H1 (cell line): Measurements from ENCODE around the gene NEUROG1.

ENCODE experiments used
- CHD1 ChIP-seq: IDR thresholded peaks from 2 replicates; pipeline ENCODE4 v1.6.1; 2012; ENCODE audit warnings: low read depth, low read length, improper control_type of control experiment
- CHD2 ChIP-seq: IDR thresholded peaks from 2 replicates; pipeline ENCODE4 v1.6.1; 2012; ENCODE audit warnings: low read length, improper control_type of control experiment
- CREB1 ChIP-seq: IDR thresholded peaks from 2 replicates; pipeline ENCODE4 v1.6.1; 2012; ENCODE audit warnings: inconsistent platforms
- CTCF ChIP-seq, 3 experiments: IDR thresholded peaks; 1 replicate in 2 of 3; 2 replicates in 1 of 3; pipeline versions ENCODE4 v1.5.1 to v1.6.1; 2011; ENCODE audit warnings: low read length in 3 of 3, mild to moderate bottlenecking in 3 of 3, inconsistent platforms in 2 of 3, low read depth in 1 of 3, moderate library complexity in 1 of 3; ENCODE audit not compliant: insufficient read depth in 1 of 3; ENCODE audit errors: control extremely low read depth in 1 of 3
- EP300 ChIP-seq, 2 experiments: IDR thresholded peaks; 1 replicate in 1 of 2; 2 replicates in 1 of 2; pipeline ENCODE4 v1.6.1; 2011 to 2012; ENCODE audit warnings: low read depth in 2 of 2, low read length in 2 of 2, mild to moderate bottlenecking in 2 of 2, borderline replicate concordance in 1 of 2, inconsistent platforms in 1 of 2, moderate library complexity in 1 of 2
- EZH2 ChIP-seq: fragments of 200-600 bp; sonication (generic); IDR thresholded peaks from 2 replicates; pipeline ENCODE4 v1.7.1; 2012; ENCODE audit warnings: low read depth, mild to moderate bottlenecking, moderate library complexity, low read length, inconsistent platforms; ENCODE audit not compliant: severe bottlenecking
- GABPA ChIP-seq: IDR thresholded peaks from 2 replicates; pipeline ENCODE4 v1.6.1; 2011; ENCODE audit warnings: mild to moderate bottlenecking, low read length, moderate library complexity, borderline replicate concordance; ENCODE audit not compliant: insufficient read depth
- JUND ChIP-seq: IDR thresholded peaks from 2 replicates; pipeline ENCODE4 v1.6.1; 2011; ENCODE audit warnings: mild to moderate bottlenecking, improper control_type of control experiment, low read length
- POLR2A ChIP-seq, 2 experiments: IDR thresholded peaks; 1 replicate in 1 of 2; 2 replicates in 1 of 2; pipeline ENCODE4 v1.6.1; 2011; ENCODE audit warnings: low read depth in 2 of 2, low read length in 2 of 2, mild to moderate bottlenecking in 2 of 2; ENCODE audit errors: control extremely low read depth in 1 of 2
- POLR2AphosphoS5 ChIP-seq: IDR thresholded peaks from 2 replicates; pipeline ENCODE4 v1.6.1; 2011; ENCODE audit warnings: low read depth, low read length
- SP1 ChIP-seq: IDR thresholded peaks from 2 replicates; pipeline ENCODE4 v1.6.1; 2011; ENCODE audit warnings: low read depth, low read length
- SRF ChIP-seq: IDR thresholded peaks from 2 replicates; pipeline ENCODE4 v1.6.1; 2011; ENCODE audit warnings: mild to moderate bottlenecking, low read depth, low read length, moderate library complexity
- TAF1 ChIP-seq: IDR thresholded peaks from 2 replicates; pipeline ENCODE4 v1.6.1; 2011; ENCODE audit warnings: mild to moderate bottlenecking, low read depth, low read length
- YY1 ChIP-seq: IDR thresholded peaks from 2 replicates; pipeline ENCODE4 v1.6.1; 2011; ENCODE audit warnings: low read depth, mild to moderate bottlenecking, low read length

GRCh38 chr5:135567661-135568060, 31.9 kb upstream of the NEUROG1 start:
- no peak for TF ChIP-seq SP1
- TF ChIP-seq POLR2AphosphoS5, result no peak
- TF ChIP-seq EP300 (IDR thresholded peaks at IDR 0.05; ENCODE audit: borderline replicate concordance in 1 of 2, low read depth in 2 of 2, low read length in 2 of 2), result no peak
- no peak for TF ChIP-seq POLR2A (IDR thresholded peaks at IDR 0.05; ENCODE audit: control extremely low read depth in 1 of 2, low read depth in 2 of 2, low read length in 2 of 2)
- TF ChIP-seq CTCF (IDR thresholded peaks at IDR 0.05; ENCODE audit: control extremely low read depth in 1 of 3, insufficient read depth in 1 of 3, low read depth in 1 of 3, low read length in 3 of 3), result no peak
- TF ChIP-seq CREB1, result no peak
- no peak for TF ChIP-seq CHD2
- TF ChIP-seq SRF, result no peak
- no peak for TF ChIP-seq CHD1
- no peak for TF ChIP-seq TAF1
- TF ChIP-seq GABPA, result no peak
- TF ChIP-seq EZH2, result no peak
- TF ChIP-seq YY1, result no peak
- TF ChIP-seq JUND, result no peak
